ENCODE results near the gene CLN3.

- TF ChIP-seq CTCF (conservative IDR thresholded peaks at IDR 0.05; ENCODE audit: low read length) (no peak), EZH2phosphoT487 (IDR thresholded peaks at IDR 0.05; ENCODE audit: borderline replicate concordance) (no peak)
Measured at GRCh38 chr16:28477311-28477920, 14.5 kb downstream of the CLN3 start.

Data from Loucy (cell line).